HCT116 (cell line): ENCODE data around the gene NAA80. TPM values are rescaled to one million over a fixed set of nuclear protein-coding genes. Genes with fewer than 3 reads are reported as not detected.
"Not testable (repeated sequence)": the region's sequence is repeated elsewhere in the genome, so short reads cannot be mapped to it uniquely, and the experiment has no call there.

Experiments
- ATAC-seq: fragments of 200-7000 bp; cut with Tn5 transposase; 2 replicates; pipeline ENCODE4 v1.9.1; 2020; ENCODE audit warnings: mild to moderate bottlenecking, moderate library complexity
- BruUV-seq: library from RNA; stranded (reverse); fragments of 400-500 nt; replicated peaks from 2 replicates; lab custom pipeline; 2021; lab: Mats Ljungman, UMichigan
- CTCF ChIA-PET: fragments of 300-600 bp; sonication (Branson Sonifier 250); formaldehyde crosslinking; loops from one replicate; lab custom pipeline; 2021; ENCODE audit warnings: antibody characterized with exemption; lab: Charles Lee
- POLR2A ChIA-PET: fragments of 300-600, 350-600 bp; sonication (Branson Sonifier 250); formaldehyde crosslinking; loops from one replicate; lab custom pipeline; 2021; ENCODE audit warnings: antibody characterized with exemption; lab: Charles Lee
- RAD21 ChIA-PET, 2 experiments: fragments of 300-600 bp; sonication (Branson Sonifier 250); formaldehyde crosslinking; loops; one replicate each; lab custom pipeline; 2023; ENCODE audit warnings: low total read pairs in 2 of 2; ENCODE audit not compliant: uncharacterized antibody in 2 of 2, unreplicated experiment in 2 of 2, low non-redundant PET in 1 of 2; lab: Charles Lee
- DNase-seq: peaks from one replicate; pipeline ENCODE4 v3.0.0-alpha.2; 2010; ENCODE audit warnings: low read depth, low spot score
- H2AFZ ChIP-seq: fragments of 200-600 bp; shearing (Covaris generic), sonication (generic); 2 replicates; pipeline ENCODE4 v1.6.1; 2017; ENCODE audit warnings: low read depth, mixed run types, mixed read lengths, antibody characterized with exemption, low read length; ENCODE audit not compliant: poor library complexity, severe bottlenecking
- H3K27ac ChIP-seq: 2 replicates; pipeline ENCODE4 v1.5.1; 2012; ENCODE audit warnings: low read depth, low read length
- H3K27me3 ChIP-seq: fragments of 200-600 bp; sonication (generic); 2 replicates; pipeline ENCODE4 v1.6.1; 2016; ENCODE audit warnings: mixed run types, low read length, mixed read lengths; ENCODE audit not compliant: insufficient read depth
- H3K36me3 ChIP-seq, 2 experiments: fragments of 200-500 bp in 1 of 2; fragments of 200-600 bp in 1 of 2; sonication (Bioruptor generic) in 1 of 2; sonication (generic) in 1 of 2; 2 replicates each; pipeline versions ENCODE4 v1.5.1 to v1.6.1; 2014 to 2016; ENCODE audit warnings: low read length in 2 of 2, inconsistent platforms in 1 of 2, mixed read lengths in 1 of 2, mixed run types in 1 of 2; ENCODE audit not compliant: insufficient read depth in 2 of 2, control insufficient read depth in 1 of 2
- H3K4me1 ChIP-seq, 2 experiments: fragments of 200-600 bp in 1 of 2; sonication (generic) in 1 of 2; 2 replicates each; pipeline versions ENCODE4 v1.5.1 to v1.6.1; 2012 to 2017; ENCODE audit warnings: low read length in 2 of 2, inconsistent platforms in 1 of 2, mild to moderate bottlenecking in 1 of 2, mixed read lengths in 1 of 2, mixed run types in 1 of 2, moderate library complexity in 1 of 2; ENCODE audit not compliant: insufficient read depth in 2 of 2, control insufficient read depth in 1 of 2
- H3K4me2 ChIP-seq: fragments of 200-600 bp; sonication (generic); 2 replicates; pipeline ENCODE4 v1.6.1; 2017; ENCODE audit warnings: mixed run types, low read length, mixed read lengths
- H3K4me3 ChIP-seq, 2 experiments: fragments of 200-600 bp in 1 of 2; sonication (generic) in 1 of 2; replicated peaks in 1 of 2; 2 replicates each; pipeline ENCODE4 v1.5.1; 2011 to 2016; ENCODE audit warnings: low read length in 2 of 2, control low read depth in 1 of 2, low read depth in 1 of 2, mild to moderate bottlenecking in 1 of 2, mixed read lengths in 1 of 2, mixed run types in 1 of 2
- H3K79me2 ChIP-seq: fragments of 200-600 bp; sonication (generic); 2 replicates; pipeline ENCODE4 v1.6.1; 2017; ENCODE audit warnings: mild to moderate bottlenecking, mixed run types, low read length, moderate library complexity, mixed read lengths; ENCODE audit not compliant: insufficient read depth
- H3K9ac ChIP-seq: fragments of 200-600 bp; sonication (generic); 2 replicates; pipeline ENCODE4 v1.6.1; 2016; ENCODE audit warnings: low read length, mixed read lengths
- H3K9me2 ChIP-seq: fragments of 200-600 bp; sonication (generic), shearing (Covaris generic); 2 replicates; pipeline ENCODE4 v1.6.1; 2017; ENCODE audit warnings: mixed run types, mild to moderate bottlenecking, moderate library complexity; ENCODE audit not compliant: insufficient read depth
- H3K9me3 ChIP-seq, 2 experiments: fragments of 200-500 bp in 1 of 2; fragments of 200-600 bp in 1 of 2; sonication (Bioruptor generic) in 1 of 2; sonication (generic) in 1 of 2; 2 replicates each; pipeline ENCODE4 v1.6.1; 2014 to 2017; ENCODE audit warnings: low read length in 2 of 2, mixed read lengths in 2 of 2, inconsistent platforms in 1 of 2, low read depth in 1 of 2, mild to moderate bottlenecking in 1 of 2, mixed run types in 1 of 2, moderate library complexity in 1 of 2; ENCODE audit not compliant: control insufficient read depth in 1 of 2, insufficient read depth in 1 of 2
- H4K20me1 ChIP-seq: fragments of 200-600 bp; sonication (generic), shearing (Covaris generic); 2 replicates; pipeline ENCODE4 v1.6.1; 2017; ENCODE audit warnings: mixed run types, mild to moderate bottlenecking, moderate library complexity; ENCODE audit not compliant: insufficient read depth
- ATF3 ChIP-seq: IDR thresholded peaks from 2 replicates; pipeline ENCODE4 v1.6.1; 2012
- CEBPB ChIP-seq: IDR thresholded peaks from 2 replicates; pipeline ENCODE4 v1.6.1; 2012; ENCODE audit warnings: low read depth
- JUND ChIP-seq: IDR thresholded peaks from 2 replicates; pipeline ENCODE4 v1.6.1; 2012
- POLR2AphosphoS5 ChIP-seq: IDR thresholded peaks from 2 replicates; pipeline ENCODE4 v1.6.1; 2011; ENCODE audit warnings: mild to moderate bottlenecking, low read depth, low read length, moderate library complexity
- REST ChIP-seq: IDR thresholded peaks from 2 replicates; pipeline ENCODE4 v1.6.1; 2012; ENCODE audit warnings: low read depth
- SP1 ChIP-seq: IDR thresholded peaks from 2 replicates; pipeline ENCODE4 v1.6.1; 2012; ENCODE audit warnings: low read depth
- YY1 ChIP-seq: IDR thresholded peaks from 2 replicates; pipeline ENCODE4 v1.6.1; 2011; ENCODE audit warnings: low read length, low read depth, moderate library complexity, mild to moderate bottlenecking; ENCODE audit not compliant: insufficient replicate concordance; ENCODE audit errors: extremely low read depth
- intact Hi-C: fragments of 100-400 bp; cut with micrococcal nuclease; formaldehyde crosslinking; loops from 2 replicates; pipeline ENCODE4 v1.10.0; 2022
- total RNA-seq: library from RNA; stranded (reverse); gene quantifications from one replicate; pipeline ENCODE4 v1.2.1, GENCODE V29; 2021; ENCODE audit not compliant: unreplicated experiment
- TF ChIP-seq, protein P1 (sequence below), 3 experiments: fragments of 200-600 bp in 1 of 3; sonication (generic) in 1 of 3; IDR thresholded peaks in 2 of 3; conservative IDR thresholded peaks in 1 of 3; 2 replicates each; pipeline ENCODE4 v1.5.1; 2012 to 2017; ENCODE audit warnings: low read depth in 2 of 3, low read length in 2 of 3, antibody characterized with exemption in 1 of 3, borderline replicate concordance in 1 of 3, control low read depth in 1 of 3, mild to moderate bottlenecking in 1 of 3, mixed read lengths in 1 of 3, mixed run types in 1 of 3, moderate library complexity in 1 of 3; ENCODE audit not compliant: insufficient read depth in 1 of 3

Gene NAA80
- total RNA-seq, 1 experiment from 2014 or later = 21.3 TPM

- TF ChIP-seq REST = no peak
These were observed 11.9 kb downstream of the NAA80 start (continued) for GRCh38 chr3:50287262-50287661.

- H3K4me3 ChIP-seq = no peak overlapping the region
- intact Hi-C loops = no loop called here
- CTCF ChIA-PET = no interaction called here
- no peaks in the 10 kb centered on the region for H3K9me2 ChIP-seq
- RAD21 ChIA-PET = no interaction called here
- BruUV-seq = no TSS peak
- no peak for DNase-seq
- ATAC-seq = no peak
- H3K9ac ChIP-seq = no peak overlapping the region
- peaks cover 23 to 45% of the 10 kb centered on the region in 2 experiments for H3K36me3 ChIP-seq
- no peaks in the 10 kb centered on the region for H4K20me1 ChIP-seq
- H3K4me2 ChIP-seq = no peak overlapping the region
- H3K27me3 ChIP-seq = no peaks in the 10 kb centered on the region
- peaks cover 36% of the 10 kb centered on the region for H3K79me2 ChIP-seq
- TF ChIP-seq JUND = no peak
- no peak for TF ChIP-seq SP1
- TF ChIP-seq, protein P1, sequence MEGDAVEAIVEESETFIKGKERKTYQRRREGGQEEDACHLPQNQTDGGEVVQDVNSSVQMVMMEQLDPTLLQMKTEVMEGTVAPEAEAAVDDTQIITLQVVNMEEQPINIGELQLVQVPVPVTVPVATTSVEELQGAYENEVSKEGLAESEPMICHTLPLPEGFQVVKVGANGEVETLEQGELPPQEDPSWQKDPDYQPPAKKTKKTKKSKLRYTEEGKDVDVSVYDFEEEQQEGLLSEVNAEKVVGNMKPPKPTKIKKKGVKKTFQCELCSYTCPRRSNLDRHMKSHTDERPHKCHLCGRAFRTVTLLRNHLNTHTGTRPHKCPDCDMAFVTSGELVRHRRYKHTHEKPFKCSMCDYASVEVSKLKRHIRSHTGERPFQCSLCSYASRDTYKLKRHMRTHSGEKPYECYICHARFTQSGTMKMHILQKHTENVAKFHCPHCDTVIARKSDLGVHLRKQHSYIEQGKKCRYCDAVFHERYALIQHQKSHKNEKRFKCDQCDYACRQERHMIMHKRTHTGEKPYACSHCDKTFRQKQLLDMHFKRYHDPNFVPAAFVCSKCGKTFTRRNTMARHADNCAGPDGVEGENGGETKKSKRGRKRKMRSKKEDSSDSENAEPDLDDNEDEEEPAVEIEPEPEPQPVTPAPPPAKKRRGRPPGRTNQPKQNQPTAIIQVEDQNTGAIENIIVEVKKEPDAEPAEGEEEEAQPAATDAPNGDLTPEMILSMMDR (IDR thresholded peaks at IDR 0.05 in 2 of 3, conservative IDR thresholded peaks at IDR 0.05 in 1 of 3; ENCODE audit: borderline replicate concordance in 1 of 3, insufficient read depth in 1 of 3, low read depth in 2 of 3, low read length in 2 of 3) = no peak
- TF ChIP-seq CEBPB = no peak
- TF ChIP-seq YY1 = no peak
- TF ChIP-seq POLR2AphosphoS5 = 0 out of 2 replicates have a peak, but pooled peaks have one; percentile 18
- no peak for TF ChIP-seq ATF3
- H3K9me3 ChIP-seq = no peaks in the 10 kb centered on the region
- no peak overlapping the region for H3K27ac ChIP-seq
- POLR2A ChIA-PET = no interaction called here
- H3K4me1 ChIP-seq = peaks cover 6 to 7% of the 10 kb centered on the region in 2 experiments; a peak in 3 of 4 replicates
- H2AFZ ChIP-seq = no peak overlapping the region
These were observed 12.6 kb downstream of the NAA80 start for GRCh38 chr3:50286322-50287227.

DNA sequence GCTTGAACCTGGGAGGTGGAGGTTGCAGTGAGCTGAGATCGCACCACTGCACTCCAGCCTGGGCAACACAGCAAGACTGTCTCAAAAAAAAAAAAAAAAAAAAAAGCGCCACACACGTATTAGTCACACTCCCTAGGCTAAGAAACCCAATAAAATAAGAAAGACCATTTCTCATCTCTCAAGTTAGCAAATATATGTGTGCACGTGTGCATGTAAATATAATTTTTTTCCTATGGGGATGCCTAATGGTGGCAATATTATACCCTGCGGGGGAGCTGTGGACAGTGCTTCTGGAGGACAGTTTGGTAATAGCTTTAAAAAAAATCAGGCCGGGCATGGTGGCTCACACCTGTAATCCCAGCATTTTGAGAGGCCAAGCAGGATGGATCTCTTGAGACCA, 15.1 kb downstream of the NAA80 start:
- CTCF ChIA-PET = interaction anchor here (1.1 to 1.4 kb wide), 2 partner anchors 10 to 19 kb away, joined by 3 to 4 read pairs; no protein-coding TSS in a partner anchor

More for the DNA sequence above, 15.1 kb downstream of the NAA80 start:
- DNase-seq, BruUV-seq, RAD21 ChIA-PET, H3K27ac ChIP-seq, H3K4me1 ChIP-seq, H3K27me3 ChIP-seq, intact Hi-C loops, H3K4me2 ChIP-seq, H2AFZ ChIP-seq, H4K20me1 ChIP-seq, H3K4me3 ChIP-seq, H3K9ac ChIP-seq, H3K9me2 ChIP-seq, H3K9me3 ChIP-seq: not testable (repeated sequence)
- Histone ChIP-seq H3K36me3 (peaks cover 13 to 28% of the 10 kb centered on the region in 2 experiments), H3K79me2 (peaks cover 11% of the 10 kb centered on the region; the same call in 1 of the 2 replicates)
- peak; percentile 35; the same call in 1 of the 2 replicates for ATAC-seq
- POLR2A ChIA-PET = interaction anchor here (0.8 kb wide), 1 partner anchor 48 kb away, joined by 3 read pairs; the partner anchor contains the start of gene GNAI2
